Keratinocyte (primary cell): ENCODE data around the gene MATN4. TPM values are rescaled to one million over a fixed set of nuclear protein-coding genes. Genes with fewer than 3 reads are reported as not detected.

Source experiments
- DNase-seq: peaks from one replicate; pipeline ENCODE4 v3.0.0-alpha.2; 2011; ENCODE audit warnings: low read depth, missing footprints, low spot score
- FAIRE-seq: peaks from 2 replicates; lab custom pipeline; 2011; peaks lifted over from hg19 to GRCh38; lab: Jason Lieb, UNC
- H2AFZ ChIP-seq: 2 replicates; pipeline ENCODE4 v1.6.0; 2012; ENCODE audit warnings: low read length, control low read depth, inconsistent platforms; ENCODE audit not compliant: control insufficient read depth
- H3K27ac ChIP-seq: 2 replicates; pipeline ENCODE4 v1.5.1; 2011; ENCODE audit warnings: low read length; ENCODE audit not compliant: control insufficient read depth, insufficient read depth
- H3K27me3 ChIP-seq: 3 replicates; pipeline ENCODE4 v1.6.0; 2011; ENCODE audit warnings: low read length; ENCODE audit not compliant: control insufficient read depth, insufficient read depth; ENCODE audit errors: extremely low read depth
- H3K36me3 ChIP-seq, 2 experiments: 2 replicates in 1 of 2; 3 replicates in 1 of 2; pipeline ENCODE4 v1.5.1; 2011; ENCODE audit warnings: low read length in 2 of 2, mild to moderate bottlenecking in 1 of 2; ENCODE audit not compliant: control insufficient read depth in 2 of 2, insufficient read depth in 2 of 2; ENCODE audit errors: extremely low read depth in 1 of 2
- H3K4me1 ChIP-seq: 3 replicates; pipeline ENCODE4 v1.5.1; 2011; ENCODE audit warnings: low read length; ENCODE audit not compliant: control insufficient read depth, insufficient read depth; ENCODE audit errors: extremely low read depth
- H3K4me2 ChIP-seq: 3 replicates; pipeline ENCODE4 v1.6.0; 2011; ENCODE audit warnings: low read depth, low read length; ENCODE audit not compliant: control insufficient read depth, insufficient read depth; ENCODE audit errors: extremely low read depth
- H3K4me3 ChIP-seq, 3 experiments: fragments of 200-600 bp in 1 of 3; sonication (generic) in 1 of 3; 2 replicates in 2 of 3; 3 replicates in 1 of 3; pipeline ENCODE4 v1.5.1; 2011 to 2016; ENCODE audit warnings: low read length in 3 of 3, mild to moderate bottlenecking in 3 of 3, control low read depth in 2 of 3, inconsistent platforms in 1 of 3, low read depth in 1 of 3, mixed read lengths in 1 of 3, mixed run types in 1 of 3, moderate library complexity in 1 of 3; ENCODE audit not compliant: control insufficient read depth in 2 of 3, insufficient read depth in 2 of 3; ENCODE audit errors: extremely low read depth in 1 of 3
- H3K79me2 ChIP-seq: 2 replicates; pipeline ENCODE4 v1.6.0; 2012; ENCODE audit warnings: low read length; ENCODE audit not compliant: control insufficient read depth, insufficient read depth
- H3K9ac ChIP-seq: 3 replicates; pipeline ENCODE4 v1.6.0; 2011; ENCODE audit warnings: low read length; ENCODE audit not compliant: control insufficient read depth, insufficient read depth; ENCODE audit errors: extremely low read depth
- H3K9me1 ChIP-seq: 3 replicates; pipeline ENCODE4 v1.6.0; 2011; ENCODE audit warnings: low read length; ENCODE audit not compliant: control insufficient read depth, insufficient read depth; ENCODE audit errors: extremely low read depth
- H3K9me3 ChIP-seq: 2 replicates; pipeline ENCODE4 v1.5.1; 2012; ENCODE audit warnings: low read depth, low read length; ENCODE audit not compliant: control insufficient read depth
- H4K20me1 ChIP-seq: 3 replicates; pipeline ENCODE4 v1.6.0; 2011; ENCODE audit warnings: low read length; ENCODE audit not compliant: control insufficient read depth, insufficient read depth; ENCODE audit errors: extremely low read depth
- CTCF ChIP-seq, 3 experiments: IDR thresholded peaks in 1 of 3; conservative IDR thresholded peaks in 1 of 3; optimal IDR thresholded peaks in 1 of 3; 2 replicates in 2 of 3; 3 replicates in 1 of 3; pipeline versions ENCODE3 to v1.5.1; 2011; ENCODE audit warnings: low read length in 3 of 3, mild to moderate bottlenecking in 3 of 3, moderate library complexity in 2 of 3, control low read depth in 1 of 3, inconsistent platforms in 1 of 3; ENCODE audit not compliant: insufficient read depth in 2 of 3; ENCODE audit errors: extremely low read depth in 1 of 3
- EZH2 ChIP-seq: IDR thresholded peaks from one replicate; pipeline ENCODE4 v1.6.1; 2012; ENCODE audit warnings: inconsistent platforms, mild to moderate bottlenecking, low read length, moderate library complexity
- dilution Hi-C: fragments of 300-500 bp; cut with MboI; formaldehyde crosslinking; loops from one replicate; pipeline ENCODE4 v1.7.0; 2020; ENCODE audit warnings: low sequenced_read_pairs; ENCODE audit not compliant: extremely low pct_ligation_motif_present
- polyA plus RNA-seq, 5 experiments: library from polyadenylated mRNA; depleted of rRNA in 3 of 5; stranded (reverse) in 3 of 5; stranded (forward) in 1 of 5; unstranded in 1 of 5; fragments of >200 nt; gene quantifications; 1 replicate in 1 of 5; 2 replicates in 3 of 5; 3 replicates in 1 of 5; pipeline versions ENCODE4 v1.2.1 to v1.2.3, GENCODE V29; 2011 to 2012; ENCODE audit warnings: missing spikeins in 2 of 5, low read depth in 1 of 5, low replicate concordance in 1 of 5

MATN4 gene
- polyA plus RNA-seq, 1 donor (not counting 4 experiments of a cell fraction or from before 2014, with no cell fraction given) = not detected

- no peak overlapping the region for H3K9ac ChIP-seq
- no peak for TF ChIP-seq EZH2
- no peak for TF ChIP-seq CTCF (optimal IDR thresholded peaks at IDR 0.05 in 1 of 3, IDR thresholded peaks at IDR 0.05 in 1 of 3, conservative IDR thresholded peaks at IDR 0.05 in 1 of 3; ENCODE audit: extremely low read depth in 1 of 3, insufficient read depth in 2 of 3, low read length in 3 of 3)
- H4K20me1 ChIP-seq = no peaks in the 10 kb centered on the region
- dilution Hi-C loops = no loop called here
- H3K79me2 ChIP-seq = no peaks in the 10 kb centered on the region
- H3K9me3 ChIP-seq = no peaks in the 10 kb centered on the region
- H3K9me1 ChIP-seq = no peaks in the 10 kb centered on the region
- no peak overlapping the region for H3K4me2 ChIP-seq
- DNase-seq (no peak), FAIRE-seq (no peak)
- H3K27me3 ChIP-seq = no peaks in the 10 kb centered on the region
- peaks cover 12% of the 10 kb centered on the region for H3K4me1 ChIP-seq
- no peak overlapping the region for H3K27ac ChIP-seq
- H2AFZ ChIP-seq = no peak overlapping the region
- no peak overlapping the region for H3K4me3 ChIP-seq
- H3K36me3 ChIP-seq = no peaks in the 10 kb centered on the region
These were observed 50.4 kb downstream of the MATN4 start for GRCh38 chr20:45257711-45258110.

- Histone ChIP-seq H3K9ac (no peak overlapping the region), H4K20me1 (no peaks in the 10 kb centered on the region), H3K36me3 (no peaks in the 10 kb centered on the region), H3K27me3 (no peaks in the 10 kb centered on the region), H3K9me1 (no peaks in the 10 kb centered on the region), H3K9me3 (no peaks in the 10 kb centered on the region), H3K79me2 (no peaks in the 10 kb centered on the region), H3K4me3 (no peak overlapping the region), H3K4me1 (peaks cover 12% of the 10 kb centered on the region), H3K4me2 (no peak overlapping the region), H2AFZ (no peak overlapping the region), H3K27ac (no peak overlapping the region)
- dilution Hi-C loops = no loop called here
- no peak for TF ChIP-seq EZH2
- no peak for TF ChIP-seq CTCF (optimal IDR thresholded peaks at IDR 0.05 in 1 of 3, IDR thresholded peaks at IDR 0.05 in 1 of 3, conservative IDR thresholded peaks at IDR 0.05 in 1 of 3; ENCODE audit: extremely low read depth in 1 of 3, insufficient read depth in 2 of 3, low read length in 3 of 3)
- FAIRE-seq = no peak
- no peak for DNase-seq
These were observed 50.9 kb downstream of the MATN4 start for GRCh38 chr20:45257161-45257560.
